AG09309 (cell line): ENCODE measurements around the gene FAM20A.

ENCODE experiments used
- DNase-seq: peaks from one replicate; pipeline ENCODE4 v3.0.0-alpha.2; 2010; ENCODE audit warnings: low read depth
- H3K4me3 ChIP-seq: 2 replicates; pipeline ENCODE4 v1.5.1; 2011; ENCODE audit warnings: mild to moderate bottlenecking, low read depth, low read length, moderate library complexity; ENCODE audit not compliant: control insufficient read depth
- CTCF ChIP-seq: IDR thresholded peaks from 2 replicates; pipeline ENCODE4 v1.5.1; 2011; ENCODE audit warnings: mild to moderate bottlenecking, low read depth, low read length, inconsistent platforms; ENCODE audit not compliant: insufficient read depth, control insufficient read depth; ENCODE audit errors: missing control alignments

Gene FAM20A

DNA sequence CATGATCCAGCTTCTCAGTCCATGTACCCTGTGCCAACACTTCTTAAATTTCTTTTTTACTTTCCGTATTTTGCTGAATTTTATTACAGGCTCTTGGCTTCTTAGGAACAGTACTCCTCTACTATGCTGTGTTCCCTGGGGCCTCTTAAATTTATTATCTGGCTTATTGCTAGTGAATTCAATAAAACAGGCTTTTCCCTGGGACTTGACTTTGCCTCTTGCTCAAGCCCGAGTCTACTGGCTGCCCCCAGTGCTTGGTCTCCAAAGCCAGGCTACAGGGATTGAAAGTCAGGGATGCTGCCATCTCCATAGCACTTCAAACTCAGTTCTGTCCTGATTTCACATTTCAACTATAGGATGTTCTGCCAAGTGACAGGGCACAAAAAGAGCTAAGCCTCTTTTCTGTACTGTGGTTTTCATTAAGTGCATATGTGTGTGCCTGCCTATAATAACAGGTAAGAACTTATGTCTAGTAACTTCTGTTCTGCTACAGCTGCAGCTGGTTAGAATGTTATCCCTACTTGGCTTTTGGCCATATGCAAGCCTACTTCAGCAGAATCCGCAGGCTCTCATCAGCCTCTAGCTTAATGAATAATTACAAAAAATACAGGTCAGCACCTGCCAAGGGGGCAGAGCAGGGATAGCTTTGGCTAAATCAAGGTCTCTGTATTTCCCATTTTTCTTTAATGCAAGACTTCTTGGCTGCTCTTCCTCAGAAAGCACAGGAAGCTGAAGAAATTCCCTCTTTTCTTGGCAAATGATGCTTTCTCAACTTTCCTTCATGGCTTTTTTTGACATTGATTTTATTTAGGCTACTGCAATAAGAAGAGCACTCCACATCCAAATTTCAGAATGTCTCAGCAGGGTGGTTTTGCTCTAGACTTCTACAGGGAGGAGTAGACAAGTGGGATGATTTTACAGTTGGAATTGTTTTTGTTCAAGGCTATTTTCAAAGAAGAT is 8.2 kb downstream of the FAM20A start:
- DNase-seq: no peak
- no peak overlapping the region for H3K4me3 ChIP-seq
- no peak for TF ChIP-seq CTCF

DNA sequence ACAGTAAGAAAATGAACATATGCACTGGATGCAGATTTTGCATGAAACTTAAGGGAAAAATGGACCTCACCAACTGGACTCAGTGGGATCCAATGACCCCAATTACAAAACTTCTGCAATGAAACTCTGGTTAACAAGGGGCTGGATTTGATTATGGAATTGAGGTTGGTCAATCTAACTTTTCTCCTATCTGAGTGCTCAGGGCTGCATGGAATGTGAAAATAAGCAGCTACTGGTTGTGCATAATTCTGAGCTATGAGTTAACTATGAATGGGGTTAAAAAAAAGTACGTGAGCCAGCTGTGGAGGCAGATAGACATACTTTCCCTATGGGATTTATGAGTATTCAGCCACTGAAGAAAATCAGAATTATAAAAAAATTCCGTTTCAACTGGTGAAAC is 9.2 kb downstream of the FAM20A start:
- no peak for TF ChIP-seq CTCF
- peak; percentile 59 for DNase-seq
- H3K4me3 ChIP-seq: no peak overlapping the region

DNA sequence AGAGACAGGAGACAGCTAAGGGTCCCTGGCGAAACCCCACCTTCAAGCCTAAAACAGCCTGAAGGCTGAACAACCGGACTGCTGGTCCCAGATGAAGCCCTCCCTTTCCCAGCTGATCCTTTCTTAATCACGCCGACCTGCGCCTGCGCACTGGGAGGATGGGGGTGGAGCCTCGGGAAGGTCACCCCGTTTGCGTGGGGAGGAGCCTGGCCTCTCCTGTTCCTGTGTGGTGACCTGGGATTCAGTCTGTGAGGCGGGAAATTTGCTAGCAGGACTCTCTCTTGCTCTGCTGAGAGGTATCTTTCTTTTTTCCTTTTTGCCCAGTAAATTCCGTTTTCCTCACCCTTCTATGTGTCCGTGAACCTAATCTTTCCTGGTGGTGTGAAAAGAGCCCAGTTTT is 9.6 kb downstream of the FAM20A start:
- no peak overlapping the region for H3K4me3 ChIP-seq
- no peak for DNase-seq
- TF ChIP-seq CTCF: no peak

DNA sequence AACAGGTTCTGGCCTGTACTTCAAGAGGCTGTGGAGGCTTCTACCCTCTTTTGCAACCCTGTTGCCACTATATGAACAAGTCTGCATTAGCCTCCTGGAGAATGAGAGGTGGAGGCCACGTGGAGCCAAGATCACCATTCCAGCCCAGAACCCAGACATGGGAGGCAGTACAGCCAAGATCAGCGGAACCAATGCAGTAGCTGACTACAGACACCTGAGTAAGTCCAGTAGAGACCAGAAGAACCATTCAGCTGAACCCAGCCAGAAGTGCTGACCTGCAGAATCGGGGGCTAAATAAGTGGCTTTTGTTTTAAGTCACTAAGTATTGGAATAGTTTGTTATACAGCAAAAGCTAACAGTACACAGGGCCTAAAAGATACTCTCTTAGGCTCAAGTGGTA is 12.1 kb downstream of the FAM20A start:
- H3K4me3 ChIP-seq: no peak overlapping the region
- TF ChIP-seq CTCF: no peak
- no peak for DNase-seq

- H3K4me3 ChIP-seq: no peak overlapping the region
- no peak for TF ChIP-seq CTCF
- no peak for DNase-seq
Observed at GRCh38 chr17:68588362-68588761, 12.8 kb downstream of the FAM20A start.

- no peak overlapping the region for H3K4me3 ChIP-seq
- DNase-seq: no peak
- no peak for TF ChIP-seq CTCF
Observed at GRCh38 chr17:68587847-68588246, 13.3 kb downstream of the FAM20A start.
